Esophagus muscularis mucosa (tissue), 4 donors: ENCODE data around the gene TGFBR3. TPM values are rescaled to one million over a fixed set of nuclear protein-coding genes. Genes with fewer than 3 reads are reported as not detected.

Source experiments
- DNase-seq: peaks from one replicate; pipeline ENCODE4 v3.0.0-alpha.2; 2017; ENCODE audit errors: extremely low spot score
- H3K27ac ChIP-seq, 4 donors: fragments of 200-600 bp; sonication (generic); replicated peaks in 1 of 4; 1 replicate in 3 of 4; 2 replicates in 1 of 4; pipeline ENCODE4 v1.5.1; 2016 to 2019; ENCODE audit warnings: mild to moderate bottlenecking in 1 of 4
- H3K27me3 ChIP-seq, 4 donors: fragments of 200-600 bp; sonication (generic); one replicate each; pipeline versions ENCODE4 v1.5.1 to v1.6.0; 2016 to 2019
- H3K36me3 ChIP-seq, 4 donors: fragments of 200-600 bp; sonication (generic); one replicate each; pipeline ENCODE4 v1.5.1; 2016 to 2019
- H3K4me1 ChIP-seq, 4 donors: fragments of 200-600 bp; sonication (generic); one replicate each; pipeline ENCODE4 v1.5.1; 2016 to 2019
- H3K4me3 ChIP-seq, 4 donors: fragments of 200-600 bp; sonication (generic); 1 replicate in 2 of 4; 2 replicates in 2 of 4; pipeline ENCODE4 v1.5.1; 2016 to 2019; ENCODE audit warnings: mild to moderate bottlenecking in 4 of 4, moderate library complexity in 1 of 4
- H3K9me3 ChIP-seq, 4 donors: fragments of 200-600 bp; sonication (generic); 1 replicate in 3 of 4; 2 replicates in 1 of 4; pipeline ENCODE4 v1.5.1; 2016 to 2019
- EP300 ChIP-seq: sonication (generic); formaldehyde crosslinking; IDR thresholded peaks from one replicate; pipeline ENCODE4 v1.6.1; 2017; ENCODE audit warnings: antibody characterized with exemption
- POLR2A ChIP-seq: fragments of 450-650 bp; IDR thresholded peaks from one replicate; pipeline ENCODE4 v1.6.1; 2017; ENCODE audit warnings: antibody characterized with exemption, moderate library complexity, mild to moderate bottlenecking, low read depth
- POLR2AphosphoS5 ChIP-seq, 2 donors: sonication (generic); formaldehyde crosslinking; IDR thresholded peaks; one replicate each; pipeline ENCODE4 v1.6.1; 2017; ENCODE audit warnings: antibody characterized with exemption in 2 of 2
- WGBS: methylation state at CpG from one replicate; pipeline ENCODE4 v1.1.5; 2018; 5-methylcytosine and 5-hydroxymethylcytosine counted together
- intact Hi-C: fragments of 100-400 bp; cut with DNase I; formaldehyde crosslinking; loops from one replicate; pipeline ENCODE4 v1.15.1; 2023
- total RNA-seq, 4 donors: library from RNA; depleted of rRNA; stranded (reverse); fragments of >200 nt; gene quantifications; one replicate each; pipeline versions ENCODE4 v1.1.0 to v1.2.1, GENCODE V29; 2016
- TF ChIP-seq, protein P1 (sequence below), 3 experiments: fragments of 200-600 bp in 2 of 3; fragments of 450-650 bp in 1 of 3; sonication (generic) in 2 of 3; IDR thresholded peaks; one replicate each; pipeline ENCODE4 v1.5.1; 2017 to 2019; ENCODE audit warnings: antibody characterized with exemption in 3 of 3, mild to moderate bottlenecking in 2 of 3, moderate library complexity in 1 of 3

Gene TGFBR3
- total RNA-seq, 4 donors from 2014 or later = 176 to 262 (median 188) TPM

- DNase-seq = no peak
- Histone ChIP-seq H3K27me3 (no peaks in the 10 kb centered on the region), H3K27ac (no peak overlapping the region), H3K36me3 (no peaks in the 10 kb centered on the region), H3K4me3 (no peak overlapping the region), H3K4me1 (peaks cover 46 to 96% (median 92%) of the 10 kb centered on the region in 4 donors), H3K9me3 (no peaks in the 10 kb centered on the region)
- TF ChIP-seq, protein P1, sequence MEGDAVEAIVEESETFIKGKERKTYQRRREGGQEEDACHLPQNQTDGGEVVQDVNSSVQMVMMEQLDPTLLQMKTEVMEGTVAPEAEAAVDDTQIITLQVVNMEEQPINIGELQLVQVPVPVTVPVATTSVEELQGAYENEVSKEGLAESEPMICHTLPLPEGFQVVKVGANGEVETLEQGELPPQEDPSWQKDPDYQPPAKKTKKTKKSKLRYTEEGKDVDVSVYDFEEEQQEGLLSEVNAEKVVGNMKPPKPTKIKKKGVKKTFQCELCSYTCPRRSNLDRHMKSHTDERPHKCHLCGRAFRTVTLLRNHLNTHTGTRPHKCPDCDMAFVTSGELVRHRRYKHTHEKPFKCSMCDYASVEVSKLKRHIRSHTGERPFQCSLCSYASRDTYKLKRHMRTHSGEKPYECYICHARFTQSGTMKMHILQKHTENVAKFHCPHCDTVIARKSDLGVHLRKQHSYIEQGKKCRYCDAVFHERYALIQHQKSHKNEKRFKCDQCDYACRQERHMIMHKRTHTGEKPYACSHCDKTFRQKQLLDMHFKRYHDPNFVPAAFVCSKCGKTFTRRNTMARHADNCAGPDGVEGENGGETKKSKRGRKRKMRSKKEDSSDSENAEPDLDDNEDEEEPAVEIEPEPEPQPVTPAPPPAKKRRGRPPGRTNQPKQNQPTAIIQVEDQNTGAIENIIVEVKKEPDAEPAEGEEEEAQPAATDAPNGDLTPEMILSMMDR (IDR thresholded peaks at IDR 0.05) = no peak
- WGBS = 61% methylated on average over 4 of the region's 4 CpGs
- intact Hi-C loops = no loop called here
Observed at GRCh38 chr1:91814448-91814847, 71.5 kb downstream of the TGFBR3 start.

- Histone ChIP-seq H3K4me1 (peaks cover 40 to 96% (median 91%) of the 10 kb centered on the region in 4 donors), H3K4me3 (no peak overlapping the region), H3K27me3 (no peaks in the 10 kb centered on the region), H3K36me3 (no peaks in the 10 kb centered on the region), H3K27ac (peak overlapping the region in 1 of 4 donors; percentile 4), H3K9me3 (no peaks in the 10 kb centered on the region)
- DNase-seq = no peak
- TF ChIP-seq EP300 (no peak), POLR2AphosphoS5 (IDR thresholded peaks at IDR 0.05) (no peak), POLR2A (no peak)
- TF ChIP-seq, protein P1 (IDR thresholded peaks at IDR 0.05) = no peak
- intact Hi-C loops = no loop called here
- 79% methylated on average over 7 of the region's 7 CpGs for WGBS
Observed at GRCh38 chr1:91813813-91814212, 72.1 kb downstream of the TGFBR3 start.

DNA sequence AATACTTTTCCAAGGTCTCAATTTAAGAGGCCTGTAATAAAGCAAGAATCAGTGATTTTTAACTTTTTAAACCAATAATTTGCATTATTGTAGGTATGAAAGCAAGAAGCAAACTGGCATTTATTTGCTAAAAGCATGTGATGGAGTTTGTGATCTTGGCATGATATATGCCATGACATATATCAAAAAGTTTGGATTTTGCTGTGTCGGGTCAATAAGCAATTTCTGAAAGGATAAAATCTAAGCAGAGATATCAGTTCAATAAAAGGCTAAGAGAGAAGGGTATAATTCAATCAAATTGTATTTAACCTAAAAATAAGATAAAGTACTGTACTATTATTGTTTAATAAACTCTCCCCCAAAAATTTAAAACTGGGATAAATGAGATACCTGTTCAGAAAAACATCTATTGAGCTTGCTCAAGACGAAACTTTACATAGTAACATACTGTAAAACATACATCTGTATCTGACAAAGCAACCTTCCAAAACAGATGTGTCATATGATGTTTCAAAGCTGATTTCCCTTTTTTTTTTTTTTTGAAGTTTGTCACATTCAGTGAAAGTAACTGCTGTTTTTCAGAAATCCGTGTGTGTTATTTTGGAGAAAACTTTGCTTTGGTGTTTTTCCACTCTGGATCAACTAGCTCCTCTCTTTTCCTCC, 74.5 kb downstream of the TGFBR3 start:
- TF ChIP-seq POLR2A = no peak
- no peak for TF ChIP-seq EP300
- no peak for TF ChIP-seq POLR2AphosphoS5 (IDR thresholded peaks at IDR 0.05)
- TF ChIP-seq, protein P1 (IDR thresholded peaks at IDR 0.05) = no peak
- WGBS = 62% methylated on average over 3 of the region's 3 CpGs
- intact Hi-C loops = no loop called here
- no peaks in the 10 kb centered on the region for H3K36me3 ChIP-seq
- H3K4me1 ChIP-seq = peaks cover 42 to 94% (median 89%) of the 10 kb centered on the region in 4 donors
- no peak overlapping the region for H3K4me3 ChIP-seq
- DNase-seq = no peak
- no peak overlapping the region for H3K27ac ChIP-seq
- H3K27me3 ChIP-seq = no peaks in the 10 kb centered on the region
- no peaks in the 10 kb centered on the region for H3K9me3 ChIP-seq

DNA sequence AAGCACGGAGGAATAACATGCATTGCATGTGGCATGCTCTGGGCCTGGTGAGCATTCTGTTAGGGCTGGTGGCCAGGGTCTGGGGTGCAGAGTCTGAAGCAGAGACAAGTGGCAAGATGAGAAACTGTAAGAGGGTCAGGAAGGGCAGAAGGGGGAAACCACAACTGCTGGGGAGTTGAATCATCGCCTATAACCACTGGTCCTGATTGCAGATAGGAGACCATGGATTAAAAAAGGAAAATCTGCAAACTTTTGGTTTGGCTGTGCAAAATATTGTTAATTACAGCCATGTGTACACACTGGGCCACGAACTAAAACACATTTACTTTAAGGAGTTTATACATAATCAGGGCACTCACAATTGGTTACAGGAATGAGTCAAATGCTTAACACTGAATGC, 76.6 kb downstream of the TGFBR3 start:
- Histone ChIP-seq H3K27ac (no peak overlapping the region), H3K36me3 (no peaks in the 10 kb centered on the region), H3K9me3 (no peaks in the 10 kb centered on the region), H3K4me1 (peaks cover 54 to 95% (median 90%) of the 10 kb centered on the region in 4 donors), H3K4me3 (no peak overlapping the region), H3K27me3 (no peaks in the 10 kb centered on the region)
- TF ChIP-seq POLR2A (no peak), POLR2AphosphoS5 (IDR thresholded peaks at IDR 0.05) (peak in 1 of 2 donors; percentile 16), EP300 (no peak)
- TF ChIP-seq, protein P1 (IDR thresholded peaks at IDR 0.05) = no peak
- DNase-seq = no peak
- intact Hi-C loops = no loop called here
- whole genome bisulfite sequencing = 69% methylated on average over 3 of the region's 3 CpGs
